Endothelial cell of umbilical vein (primary cell): ENCODE results near the gene ARHGEF28. TPM values are rescaled to one million over a fixed set of nuclear protein-coding genes. Genes with fewer than 3 reads are reported as not detected.

Experiments used
- BruUV-seq: library from RNA; stranded (reverse); fragments of 400-500 nt; replicated peaks from 2 replicates; lab custom pipeline; 2021; lab: Mats Ljungman, UMichigan
- CTCF ChIA-PET: fragments of 300-600, 350-600 bp; sonication (Branson Sonifier 250); formaldehyde crosslinking; loops from one replicate; lab custom pipeline; 2021; ENCODE audit warnings: antibody characterized with exemption, inconsistent platforms; lab: Charles Lee
- POLR2A ChIA-PET: fragments of 300-600, 350-600 bp; sonication (Branson Sonifier 250); formaldehyde crosslinking; loops from one replicate; lab custom pipeline; 2021; ENCODE audit warnings: antibody characterized with exemption, inconsistent platforms; lab: Charles Lee
- DNase-seq: peaks from one replicate; pipeline ENCODE4 v3.0.0-alpha.2; 2011; ENCODE audit warnings: low read depth, low spot score
- FAIRE-seq: peaks from 2 replicates; lab custom pipeline; 2011; peaks lifted over from hg19 to GRCh38; lab: Jason Lieb, UNC
- H2AFZ ChIP-seq: 2 replicates; pipeline ENCODE4 v1.6.0; 2012; ENCODE audit warnings: low read depth, low read length, control low read depth, inconsistent platforms
- H3K27ac ChIP-seq: 2 replicates; pipeline ENCODE4 v1.5.1; 2011; ENCODE audit warnings: low read depth, mild to moderate bottlenecking, control low read depth, low read length, moderate library complexity; ENCODE audit not compliant: insufficient read depth
- H3K27me3 ChIP-seq, 2 experiments: 2 replicates each; pipeline versions ENCODE4 v1.6.0 to v1.6.1; 2011; ENCODE audit warnings: low read length in 2 of 2, mixed read lengths in 1 of 2; ENCODE audit not compliant: control insufficient read depth in 2 of 2, insufficient read depth in 2 of 2
- H3K36me3 ChIP-seq, 2 experiments: 2 replicates in 1 of 2; 3 replicates in 1 of 2; pipeline ENCODE4 v1.5.1; 2011; ENCODE audit warnings: low read length in 2 of 2, mild to moderate bottlenecking in 1 of 2, moderate library complexity in 1 of 2; ENCODE audit not compliant: control insufficient read depth in 2 of 2, insufficient read depth in 2 of 2; ENCODE audit errors: extremely low read depth in 1 of 2
- H3K4me1 ChIP-seq: 3 replicates; pipeline ENCODE4 v1.5.1; 2011; ENCODE audit warnings: mild to moderate bottlenecking, low read length; ENCODE audit not compliant: control insufficient read depth, insufficient read depth; ENCODE audit errors: extremely low read depth
- H3K4me2 ChIP-seq: 2 replicates; pipeline ENCODE4 v1.6.1; 2011; ENCODE audit warnings: low read length, control low read depth, mixed read lengths; ENCODE audit not compliant: insufficient read depth
- H3K4me3 ChIP-seq, 3 experiments: fragments of 200-600 bp in 1 of 3; sonication (generic), shearing (Covaris generic) in 1 of 3; replicated peaks in 1 of 3; 2 replicates each; pipeline ENCODE4 v1.5.1; 2011 to 2016; ENCODE audit warnings: control low read depth in 3 of 3, low read length in 3 of 3, mild to moderate bottlenecking in 2 of 3, inconsistent platforms in 1 of 3, low read depth in 1 of 3, moderate library complexity in 1 of 3; ENCODE audit not compliant: insufficient read depth in 1 of 3
- H3K79me2 ChIP-seq: 2 replicates; pipeline ENCODE4 v1.6.0; 2012; ENCODE audit warnings: low read length, inconsistent platforms; ENCODE audit not compliant: control insufficient read depth, insufficient read depth
- H3K9ac ChIP-seq: replicated peaks from 2 replicates; pipeline ENCODE3; 2011; ENCODE audit warnings: low read length, control low read depth; ENCODE audit not compliant: insufficient read depth; ENCODE audit errors: extremely low read depth
- H3K9me1 ChIP-seq: replicated peaks from 3 replicates; pipeline ENCODE4 v1.6.0; 2011; ENCODE audit warnings: mild to moderate bottlenecking, low read length; ENCODE audit not compliant: control insufficient read depth, insufficient read depth; ENCODE audit errors: extremely low read depth
- H3K9me3 ChIP-seq: replicated peaks from 2 replicates; pipeline ENCODE4 v1.5.1; 2012; ENCODE audit warnings: low read length, inconsistent platforms; ENCODE audit not compliant: control insufficient read depth, insufficient read depth
- H4K20me1 ChIP-seq: replicated peaks from 2 replicates; pipeline ENCODE3; 2011; ENCODE audit warnings: mild to moderate bottlenecking, low read length; ENCODE audit not compliant: control insufficient read depth, insufficient read depth; ENCODE audit errors: extremely low read depth
- FOS ChIP-seq: IDR thresholded peaks from 2 replicates; pipeline ENCODE4 v1.6.1; 2011; ENCODE audit warnings: mild to moderate bottlenecking, low read length, moderate library complexity, borderline replicate concordance; ENCODE audit not compliant: insufficient read depth
- GATA2 ChIP-seq: IDR thresholded peaks from 2 replicates; pipeline ENCODE4 v1.7.0; 2011; ENCODE audit warnings: low read depth, mild to moderate bottlenecking, moderate library complexity, mixed read lengths, low read length; ENCODE audit not compliant: insufficient read length, insufficient read depth
- JUN ChIP-seq: IDR thresholded peaks from 2 replicates; pipeline ENCODE4 v1.6.1; 2011; ENCODE audit warnings: borderline replicate concordance, low read depth; ENCODE audit not compliant: insufficient read length, insufficient read depth
- MYC ChIP-seq: IDR thresholded peaks from one replicate; pipeline ENCODE4 v1.6.1; 2011; ENCODE audit warnings: mild to moderate bottlenecking, low read depth, low read length
- POLR2A ChIP-seq: IDR thresholded peaks from 2 replicates; pipeline ENCODE4 v1.6.1; 2012; ENCODE audit warnings: low read depth, mild to moderate bottlenecking, control low read depth, low read length
- POLR2AphosphoS5 ChIP-seq: IDR thresholded peaks from 2 replicates; pipeline ENCODE4 v1.6.1; 2012; ENCODE audit warnings: low read depth, mild to moderate bottlenecking, control low read depth, low read length, moderate library complexity; ENCODE audit not compliant: insufficient read depth
- dilution Hi-C: fragments of 300-500 bp; cut with MboI; formaldehyde crosslinking; loops from one replicate; pipeline ENCODE4 v1.15.0; 2019; ENCODE audit warnings: low sequenced_read_pairs; ENCODE audit not compliant: extremely low pct_ligation_motif_present
- intact Hi-C: fragments of 100-400 bp; cut with micrococcal nuclease; formaldehyde crosslinking; loops from one replicate; pipeline ENCODE4 v1.10.0; 2022
- polyA plus RNA-seq, 4 experiments: library from polyadenylated mRNA; depleted of rRNA in 3 of 4; stranded (reverse) in 3 of 4; unstranded in 1 of 4; fragments of >200 nt; gene quantifications; 2 replicates each; pipeline versions ENCODE4 v1.2.1 to v1.2.3, GENCODE V29; 2011 to 2012; ENCODE audit warnings: missing spikeins in 1 of 4
- total RNA-seq: library from RNA; stranded (reverse); gene quantifications from 2 replicates; pipeline ENCODE4 v1.2.3, GENCODE V29; 2021
- TF ChIP-seq, protein P1 (sequence below), 2 donors: IDR thresholded peaks; 1 replicate in 1 of 2; 2 replicates in 1 of 2; pipeline ENCODE4 v1.5.1; 2011; ENCODE audit warnings: low read length in 2 of 2, mild to moderate bottlenecking in 2 of 2, moderate library complexity in 2 of 2, control low read depth in 1 of 2, inconsistent platforms in 1 of 2, low read depth in 1 of 2; ENCODE audit not compliant: insufficient read depth in 1 of 2; ENCODE audit errors: extremely low read depth in 1 of 2

ARHGEF28 gene
- total and polyA plus RNA-seq, 2 donors (not counting 3 experiments of a cell fraction or from before 2014, with no cell fraction given), result 29.5 to 108 TPM

DNA sequence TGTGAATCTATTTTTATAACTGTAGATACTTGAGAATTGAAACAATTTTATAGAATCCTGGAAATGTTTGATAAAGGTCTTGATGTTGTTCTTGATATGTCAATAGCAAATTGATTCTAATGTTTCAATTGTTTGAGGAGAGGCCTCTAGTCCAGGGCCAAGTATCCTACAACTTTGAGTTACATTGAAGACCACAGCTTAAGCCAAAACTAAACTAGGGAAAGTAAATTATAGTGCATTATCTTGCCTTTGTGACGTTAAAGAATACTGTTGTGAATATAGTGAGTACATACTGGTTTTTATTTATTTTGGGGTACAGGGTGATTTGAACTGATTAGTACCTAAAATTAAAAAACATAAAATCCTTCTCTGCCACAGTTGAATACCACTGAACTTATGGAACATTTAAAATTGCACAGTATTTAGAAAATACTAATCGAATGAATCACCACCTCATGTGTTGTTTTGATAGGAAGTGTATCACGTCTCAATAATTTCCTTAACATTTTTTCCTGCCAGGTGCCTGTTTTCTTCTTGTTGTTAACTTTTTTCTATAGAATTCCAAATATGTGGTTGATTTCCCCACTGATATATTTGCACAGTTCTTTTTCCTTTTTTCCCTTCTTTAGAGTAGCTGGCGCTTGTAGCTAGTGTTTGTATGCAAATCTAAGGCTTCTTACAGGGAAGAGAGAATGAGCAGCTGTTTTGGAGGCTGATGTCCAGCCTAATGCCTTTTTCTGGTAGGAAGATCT, 12.5 kb downstream of the ARHGEF28 start:
- Histone ChIP-seq H2AFZ (no peak overlapping the region), H3K4me3 (peak overlapping the region in 1 of 3 experiments; percentile 27), H3K27me3 (no peaks in the 10 kb centered on the region), H3K9ac (peak overlapping the region; percentile 92), H4K20me1 (no peaks in the 10 kb centered on the region), H3K79me2 (peaks cover 84% of the 10 kb centered on the region), H3K36me3 (peaks cover 0 to 10% of the 10 kb centered on the region in 2 experiments), H3K4me2 (peak overlapping the region; percentile 87), H3K9me3 (no peaks in the 10 kb centered on the region), H3K27ac (peak overlapping the region; percentile 97), H3K4me1 (peaks cover 77% of the 10 kb centered on the region), H3K9me1 (no peaks in the 10 kb centered on the region)
- TF ChIP-seq GATA2 (peak; percentile 77), POLR2AphosphoS5 (peak; percentile 87), FOS (peak; percentile 91), JUN (peak; percentile 100), POLR2A (peak; percentile 75), MYC (no peak)
- TF ChIP-seq, protein P1, sequence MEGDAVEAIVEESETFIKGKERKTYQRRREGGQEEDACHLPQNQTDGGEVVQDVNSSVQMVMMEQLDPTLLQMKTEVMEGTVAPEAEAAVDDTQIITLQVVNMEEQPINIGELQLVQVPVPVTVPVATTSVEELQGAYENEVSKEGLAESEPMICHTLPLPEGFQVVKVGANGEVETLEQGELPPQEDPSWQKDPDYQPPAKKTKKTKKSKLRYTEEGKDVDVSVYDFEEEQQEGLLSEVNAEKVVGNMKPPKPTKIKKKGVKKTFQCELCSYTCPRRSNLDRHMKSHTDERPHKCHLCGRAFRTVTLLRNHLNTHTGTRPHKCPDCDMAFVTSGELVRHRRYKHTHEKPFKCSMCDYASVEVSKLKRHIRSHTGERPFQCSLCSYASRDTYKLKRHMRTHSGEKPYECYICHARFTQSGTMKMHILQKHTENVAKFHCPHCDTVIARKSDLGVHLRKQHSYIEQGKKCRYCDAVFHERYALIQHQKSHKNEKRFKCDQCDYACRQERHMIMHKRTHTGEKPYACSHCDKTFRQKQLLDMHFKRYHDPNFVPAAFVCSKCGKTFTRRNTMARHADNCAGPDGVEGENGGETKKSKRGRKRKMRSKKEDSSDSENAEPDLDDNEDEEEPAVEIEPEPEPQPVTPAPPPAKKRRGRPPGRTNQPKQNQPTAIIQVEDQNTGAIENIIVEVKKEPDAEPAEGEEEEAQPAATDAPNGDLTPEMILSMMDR (IDR thresholded peaks at IDR 0.05; ENCODE audit: extremely low read depth in 1 of 2, insufficient read depth in 1 of 2, low read depth in 1 of 2, low read length in 2 of 2), result no peak
- POLR2A ChIA-PET, result interaction anchor here (0.6 to 2.3 kb wide), 8 partner anchors 10 to 130 kb away, joined by 3 to 10 read pairs (median 6); no protein-coding TSS in a partner anchor
- CTCF ChIA-PET, result interaction anchor here (0.7 to 4.9 kb wide), 11 partner anchors 15 to 155 kb away, joined by 3 to 29 read pairs (median 6); no protein-coding TSS in a partner anchor
- dilution Hi-C loops (no loop called here), intact Hi-C loops (loop anchor here (1.0 to 2.0 kb wide), 6 partner anchors 12 to 158 kb away; partner anchors contain the start of gene ARHGEF28)
- BruUV-seq, result TSS peak; percentile 97
- FAIRE-seq (peak; percentile 78), DNase-seq (peak; percentile 95)
